Upper lobe of left lung (tissue), 4 donors: ENCODE measurements around the gene ZNF830.

Experiments
- CTCF ChIP-seq, 6 experiments: fragments of 450-650 bp in 4 of 6; fragments of 200-600 bp in 2 of 6; sonication (generic) in 2 of 6; IDR thresholded peaks; one replicate each; pipeline ENCODE4 v1.5.1; 2016 to 2019; ENCODE audit warnings: antibody characterized with exemption in 6 of 6
- EP300 ChIP-seq, 4 donors: sonication (generic); formaldehyde crosslinking; IDR thresholded peaks; one replicate each; pipeline ENCODE4 v1.5.1; 2017; ENCODE audit warnings: antibody characterized with exemption in 4 of 4, control low read depth in 2 of 4
- POLR2A ChIP-seq, 4 donors: fragments of 450-650 bp; IDR thresholded peaks; one replicate each; pipeline ENCODE4 v1.5.1; 2016 to 2017; ENCODE audit warnings: antibody characterized with exemption in 4 of 4, mild to moderate bottlenecking in 2 of 4
- POLR2AphosphoS5 ChIP-seq, 2 donors: sonication (generic); formaldehyde crosslinking; IDR thresholded peaks; one replicate each; pipeline ENCODE4 v1.5.1; 2017; ENCODE audit warnings: antibody characterized with exemption in 2 of 2

DNA sequence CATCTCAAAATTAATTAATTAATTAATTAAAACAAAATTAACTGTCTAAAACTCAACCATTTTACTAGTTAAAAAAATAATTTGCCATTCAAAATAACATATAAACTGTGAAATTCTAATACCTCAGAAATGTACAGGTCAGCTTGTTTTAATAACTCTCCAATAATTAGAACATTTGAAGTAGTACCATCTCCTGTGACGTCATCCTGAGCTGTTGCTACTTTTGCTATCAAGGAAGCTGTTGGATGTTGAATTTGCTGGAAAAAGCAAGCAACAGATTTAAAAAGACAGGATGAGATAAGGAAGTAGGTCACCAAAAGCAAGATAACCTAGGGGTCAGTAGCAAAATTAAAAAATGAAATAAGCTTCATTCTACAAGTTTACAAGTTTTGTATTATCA is 2.9 kb upstream of the ZNF830 start:
- TF ChIP-seq CTCF (IDR thresholded peaks at IDR 0.05) = no peak
- TF ChIP-seq EP300 (IDR thresholded peaks at IDR 0.05) = no peak
- no peak for TF ChIP-seq POLR2A (IDR thresholded peaks at IDR 0.05)
- no peak for TF ChIP-seq POLR2AphosphoS5 (IDR thresholded peaks at IDR 0.05)
